OCI-M1 (cell line): ENCODE measurements around the gene OAF.

Source experiments
- DNase-seq: peaks from one replicate; lab custom pipeline; 2025; lab: John Stamatoyannopoulos, UW

The OAF gene

DNA sequence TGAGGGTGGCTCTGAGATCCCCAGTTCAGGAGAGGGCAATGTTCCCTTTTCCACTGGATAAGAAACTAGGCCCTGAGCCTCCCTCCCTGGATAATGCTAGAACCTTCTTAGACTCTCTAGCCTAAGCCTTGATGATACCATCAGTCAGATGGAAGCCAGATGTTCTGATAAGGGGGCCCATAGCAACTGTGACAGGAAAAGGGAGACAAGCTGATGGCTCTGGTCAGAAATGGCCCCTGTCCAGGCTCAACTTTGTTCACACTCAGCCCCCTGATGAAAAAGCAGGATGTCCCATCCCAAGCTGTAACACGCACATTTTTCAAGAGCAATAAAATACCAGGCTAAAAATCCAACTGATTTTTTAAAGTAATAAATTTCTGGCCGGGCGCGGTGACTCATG, 7.2 kb upstream of the OAF start:
- no peak for DNase-seq

DNA sequence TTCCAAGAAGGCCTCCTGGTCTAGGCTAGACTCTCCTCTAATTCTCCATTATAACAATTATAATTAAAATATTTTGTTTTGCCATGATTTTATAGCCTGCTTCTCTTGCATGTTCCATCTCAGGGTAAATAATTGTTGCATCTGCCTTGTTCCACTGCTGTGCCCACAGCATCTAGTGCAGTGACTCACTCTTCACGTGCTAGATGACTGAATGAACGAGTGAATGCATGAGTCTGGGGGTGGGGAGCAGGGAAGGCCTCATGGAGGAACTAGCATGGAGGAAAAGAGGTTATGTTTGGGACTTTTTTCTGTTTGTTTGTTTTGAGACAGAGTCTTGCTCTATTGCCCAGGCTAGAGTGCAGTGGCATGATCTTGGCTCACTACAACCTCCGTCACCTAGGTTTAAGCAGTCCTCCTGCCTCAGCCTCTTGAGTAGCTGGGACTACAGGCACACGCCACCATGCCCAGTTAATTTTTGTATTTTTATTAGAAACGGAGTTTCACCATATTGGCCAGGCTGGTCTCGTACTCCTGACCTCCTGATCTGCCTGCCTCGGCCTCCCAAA, 5.2 kb upstream of the OAF start:
- peak; percentile 39 for DNase-seq

DNA sequence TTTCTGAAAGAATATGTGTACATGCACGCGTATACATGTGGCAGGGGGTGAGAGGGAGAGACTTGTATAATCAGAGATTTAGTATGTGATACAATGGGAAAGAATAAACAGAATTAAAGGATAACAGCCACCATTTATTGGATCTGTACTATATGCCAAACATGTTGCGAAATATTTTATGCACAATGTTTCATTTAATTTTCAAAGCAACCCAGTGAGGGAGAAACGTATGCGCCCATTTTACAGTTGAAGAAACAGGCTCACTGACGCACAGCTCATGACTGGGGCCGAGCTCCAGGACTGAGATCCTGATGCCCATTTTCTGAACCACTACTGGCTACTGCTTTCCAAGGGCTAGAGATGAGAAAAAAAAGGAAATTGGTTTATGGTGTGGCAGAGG, 3.3 kb upstream of the OAF start:
- no peak for DNase-seq

DNA sequence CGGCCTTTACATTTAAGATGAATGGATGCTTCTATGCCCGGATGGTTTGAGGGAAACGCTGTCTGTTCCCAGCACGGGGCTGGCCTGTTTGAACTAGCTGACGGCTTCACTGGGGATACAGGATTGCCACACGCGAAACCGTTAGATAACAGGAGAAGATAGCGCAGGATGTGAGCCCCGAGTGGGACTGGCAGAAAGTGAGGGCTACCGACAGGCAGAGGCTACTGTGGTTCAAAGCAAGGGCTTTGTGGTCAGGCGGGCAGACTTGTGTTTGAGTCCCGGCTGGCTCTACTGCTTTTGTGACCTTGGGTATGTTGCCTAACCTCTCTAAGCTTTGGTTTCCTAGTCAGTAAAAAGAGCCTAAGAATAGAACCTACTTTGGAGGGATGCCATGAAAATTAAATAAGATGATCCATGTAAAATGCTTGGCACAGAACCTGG, 2.8 kb upstream of the OAF start:
- peak; percentile 66 for DNase-seq

DNA sequence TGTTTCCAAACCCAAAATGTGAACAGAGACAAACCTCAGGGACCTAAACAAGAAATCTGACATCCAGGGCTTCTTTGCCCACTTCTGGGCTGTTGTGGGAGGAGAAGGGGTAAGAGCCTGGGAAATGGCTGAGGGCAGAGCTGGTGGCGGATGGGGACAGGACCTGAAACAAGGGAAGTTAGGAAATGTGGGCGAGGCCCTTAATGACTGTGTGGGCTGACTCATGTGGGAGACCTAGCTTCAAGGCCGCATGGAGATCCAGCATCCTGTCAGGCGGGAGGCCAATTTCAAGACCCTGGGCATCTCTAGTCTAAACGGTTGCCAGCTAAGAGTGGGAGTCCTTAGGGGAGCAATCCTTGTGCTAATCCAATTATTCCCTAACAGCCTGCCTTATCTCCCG, 2.1 kb upstream of the OAF start:
- peak; percentile 38 for DNase-seq

DNA sequence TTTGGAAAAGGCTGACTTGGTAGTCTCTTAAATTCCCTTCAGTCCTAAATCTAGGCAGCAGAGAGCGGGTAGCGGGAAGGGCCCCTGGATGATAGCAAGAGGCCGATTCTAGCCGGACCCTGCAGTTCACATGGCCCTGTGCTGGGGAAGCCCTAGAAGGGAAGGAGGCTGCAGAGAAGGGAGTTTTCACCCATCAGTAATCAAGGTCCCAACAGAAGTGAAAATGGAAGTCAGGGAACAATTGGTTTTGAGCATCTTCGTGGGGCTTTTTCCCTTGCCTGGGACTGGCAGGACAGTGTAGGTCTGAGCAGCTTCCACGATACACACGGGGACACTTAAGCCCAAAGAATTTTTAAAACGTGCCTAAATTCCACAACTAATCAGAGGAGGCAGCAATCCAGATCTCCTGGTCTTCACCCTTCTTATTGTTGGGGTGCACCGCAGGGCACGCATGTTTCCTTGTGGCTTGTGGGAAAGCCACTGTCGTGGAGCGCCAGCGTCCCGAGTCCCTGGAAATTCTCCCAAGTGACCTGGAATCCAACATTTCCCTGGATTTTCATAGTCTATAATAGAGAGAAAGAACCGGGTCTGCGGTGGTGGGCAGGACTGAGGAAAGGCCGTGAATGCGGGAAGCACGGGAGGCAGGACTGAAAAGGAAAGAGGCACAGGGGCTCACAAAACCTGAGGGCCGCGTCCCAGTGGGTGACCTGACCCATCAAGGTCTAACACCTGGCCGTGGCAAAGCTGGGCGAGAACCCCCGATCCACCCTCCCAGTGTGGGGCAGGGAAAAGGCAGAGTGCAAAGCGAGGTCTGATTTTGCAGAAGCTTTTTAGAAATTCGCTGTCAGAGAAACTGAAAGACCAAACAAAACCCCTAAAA, 846 bp upstream of the OAF start:
- DNase-seq = peak; percentile 64

DNA sequence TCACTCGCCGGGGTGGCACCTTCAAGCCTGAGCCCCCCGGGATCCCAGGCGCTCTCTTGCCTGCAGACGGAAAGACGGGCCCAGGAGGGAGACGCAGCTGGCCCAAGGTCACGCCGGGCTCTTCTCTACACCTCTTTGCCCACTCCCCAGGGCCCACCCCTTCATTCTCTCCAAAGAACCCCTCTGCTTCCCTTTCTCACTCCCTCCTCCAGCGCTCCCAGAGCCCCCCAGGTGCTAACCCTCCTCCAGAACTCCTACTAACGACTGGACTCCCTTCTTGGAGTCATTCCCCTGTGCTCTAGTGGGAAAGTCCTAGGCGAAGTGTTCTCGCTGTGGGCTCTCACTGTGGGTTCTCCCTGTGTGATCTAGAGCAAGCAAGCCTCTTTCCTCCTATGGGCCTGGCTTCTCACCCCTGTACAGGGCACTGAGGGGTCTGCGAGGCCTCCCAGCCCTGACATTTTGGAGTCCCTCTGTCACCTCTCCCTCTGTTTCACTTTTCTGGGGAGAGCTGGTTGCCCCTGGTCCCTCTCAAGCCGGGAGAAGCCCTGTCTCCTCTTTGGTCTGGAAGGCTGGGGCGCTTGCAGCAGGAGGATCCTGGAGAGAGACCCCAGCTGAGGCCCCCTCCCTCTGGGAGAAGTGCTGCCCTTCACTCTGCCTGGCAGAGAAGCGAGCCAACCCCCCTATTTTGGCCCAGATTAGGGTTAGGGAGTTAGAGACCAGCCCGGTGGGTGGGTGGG, 858 bp downstream of the OAF start:
- peak; percentile 52 for DNase-seq

DNA sequence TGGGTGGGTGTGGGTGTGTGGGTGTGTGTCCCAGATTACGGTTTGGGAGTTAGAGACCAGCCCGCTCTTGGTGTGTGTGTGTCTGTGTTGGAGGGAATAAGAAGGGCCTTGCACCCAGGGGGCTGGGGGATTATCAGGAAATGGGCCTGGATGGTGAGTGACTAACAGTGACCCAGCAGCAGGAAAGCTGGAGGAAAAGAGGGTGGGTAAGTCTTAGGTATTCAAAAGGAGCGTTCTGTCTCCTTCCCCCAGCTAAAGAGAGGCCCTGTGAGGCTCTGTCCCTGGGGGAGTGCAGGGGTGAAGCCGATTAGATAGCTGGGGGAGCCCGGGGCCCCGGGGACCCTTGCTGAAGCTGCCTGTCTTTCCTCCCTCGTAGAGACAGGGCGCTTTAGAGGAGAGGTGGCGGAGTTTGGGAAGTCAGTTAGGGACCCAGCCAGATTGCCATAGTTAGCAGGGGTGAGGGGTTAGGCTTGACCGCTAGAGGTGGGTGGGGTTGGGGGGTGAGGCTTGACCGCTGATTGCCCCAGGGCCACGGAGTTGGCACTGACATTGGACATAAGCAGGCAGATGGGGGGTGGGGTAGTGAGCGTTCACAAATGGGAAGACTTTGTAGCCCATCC, 1.5 kb downstream of the OAF start:
- no peak for DNase-seq

DNA sequence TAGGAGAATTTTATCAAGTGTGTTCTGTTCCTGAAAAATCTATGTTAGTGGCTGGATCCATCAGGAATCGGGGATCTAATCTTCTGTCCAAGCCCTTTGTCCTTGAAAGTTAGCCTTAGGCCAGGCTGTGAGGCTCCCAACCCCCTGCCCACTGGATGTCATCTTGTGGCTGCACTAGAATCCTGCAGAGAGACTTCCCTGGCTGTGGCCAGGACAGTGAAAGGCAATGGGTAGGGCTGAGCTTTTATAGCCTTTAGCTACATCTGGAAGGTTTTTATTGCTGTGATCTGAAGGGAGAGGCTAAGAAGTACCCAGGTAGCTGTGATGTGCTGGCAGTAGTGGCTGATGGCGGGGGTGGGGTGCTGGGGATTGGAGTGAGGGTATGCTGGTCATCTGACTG, 2.1 kb downstream of the OAF start:
- DNase-seq = no peak

DNA sequence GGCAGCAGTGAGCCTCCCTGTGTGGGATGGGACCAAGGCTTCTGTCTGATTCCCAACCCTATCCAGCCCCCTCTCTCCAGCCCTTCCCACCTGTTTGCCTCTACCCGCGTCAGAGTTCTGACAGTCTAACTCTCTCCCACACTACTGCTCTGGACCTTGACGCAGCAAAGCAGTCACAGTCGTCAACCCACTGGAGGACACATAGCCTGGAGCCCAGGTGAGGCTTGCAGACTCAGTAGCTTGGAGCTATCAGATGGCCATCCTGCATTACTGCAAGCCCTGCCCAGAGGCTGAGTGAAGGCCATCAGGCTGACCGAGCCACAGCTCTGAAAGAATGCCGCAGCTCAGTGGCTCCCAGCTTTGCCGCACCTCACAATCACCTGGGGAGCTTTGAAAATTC, 3.7 kb downstream of the OAF start:
- DNase-seq = no peak

DNA sequence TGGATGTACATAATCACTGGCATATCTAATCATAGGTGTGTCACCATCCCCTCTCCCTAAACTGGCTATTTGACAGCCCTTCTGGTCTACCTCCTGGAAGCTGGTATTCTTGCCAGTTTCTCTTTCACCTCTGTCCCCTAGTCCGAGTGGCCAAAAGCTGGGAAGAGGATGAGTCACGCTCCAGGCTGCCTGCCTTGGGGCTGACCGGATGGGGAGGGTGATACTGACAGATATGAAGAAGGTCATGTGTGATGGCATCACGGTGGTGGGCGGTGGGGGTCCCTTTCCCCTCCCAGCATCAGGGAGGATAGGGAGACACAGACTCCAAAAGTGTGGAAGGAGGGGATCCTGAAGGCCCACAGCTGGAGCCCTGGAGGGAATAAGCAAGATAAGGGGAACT, 4.8 kb downstream of the OAF start:
- no peak for DNase-seq

DNA sequence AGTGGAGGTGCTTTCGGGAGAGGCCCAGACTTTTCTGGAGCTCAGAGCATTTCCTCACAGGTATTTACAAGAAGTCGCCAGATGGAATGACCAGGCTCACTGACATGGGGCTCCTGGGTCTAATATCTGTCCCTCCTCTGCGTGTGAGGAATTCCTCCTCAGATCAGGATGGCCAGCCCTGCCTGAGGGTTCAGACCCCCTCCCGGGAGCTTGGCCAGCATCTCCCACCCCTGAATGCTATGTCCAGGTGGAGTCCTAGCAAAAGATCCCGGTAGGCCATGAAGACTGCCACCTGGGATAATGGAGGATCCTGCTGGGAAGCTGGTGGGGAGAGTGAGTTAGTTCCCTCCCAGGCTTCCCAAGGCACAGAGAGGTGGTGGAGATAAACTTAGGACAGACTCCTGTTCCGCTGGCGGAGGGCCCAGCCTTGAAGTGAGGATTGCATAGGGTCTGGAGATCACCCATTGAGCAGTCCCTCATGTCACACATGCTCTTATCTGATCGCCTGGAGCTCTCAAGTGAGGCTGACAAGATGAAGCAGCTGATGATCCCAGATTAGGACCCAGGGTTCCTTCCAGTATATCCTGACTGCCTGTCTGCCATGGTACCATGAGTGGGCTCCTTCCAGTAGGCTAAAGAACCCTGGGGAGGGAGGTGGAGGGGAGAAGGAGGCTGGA, 5.7 kb downstream of the OAF start:
- no peak for DNase-seq

DNA sequence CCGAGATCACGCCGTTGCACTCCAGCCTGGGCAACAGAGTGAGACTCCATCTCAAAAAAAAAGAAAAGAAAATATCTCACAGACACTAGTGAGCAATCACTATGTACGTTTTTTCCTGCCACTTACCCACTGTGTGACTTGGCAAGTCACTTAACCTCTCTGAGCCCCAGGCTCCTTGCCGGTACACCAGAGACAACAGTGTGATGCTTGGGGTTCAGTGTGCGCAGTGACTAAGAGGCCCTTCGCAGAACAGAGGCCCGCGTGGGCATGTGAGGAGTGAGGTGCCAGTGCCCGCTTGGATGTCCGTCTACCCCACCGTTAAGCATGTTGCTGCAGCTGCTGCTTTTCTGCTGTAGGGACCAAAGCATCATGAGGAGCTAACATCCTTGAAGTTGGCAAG, 6.7 kb downstream of the OAF start:
- DNase-seq = no peak

DNA sequence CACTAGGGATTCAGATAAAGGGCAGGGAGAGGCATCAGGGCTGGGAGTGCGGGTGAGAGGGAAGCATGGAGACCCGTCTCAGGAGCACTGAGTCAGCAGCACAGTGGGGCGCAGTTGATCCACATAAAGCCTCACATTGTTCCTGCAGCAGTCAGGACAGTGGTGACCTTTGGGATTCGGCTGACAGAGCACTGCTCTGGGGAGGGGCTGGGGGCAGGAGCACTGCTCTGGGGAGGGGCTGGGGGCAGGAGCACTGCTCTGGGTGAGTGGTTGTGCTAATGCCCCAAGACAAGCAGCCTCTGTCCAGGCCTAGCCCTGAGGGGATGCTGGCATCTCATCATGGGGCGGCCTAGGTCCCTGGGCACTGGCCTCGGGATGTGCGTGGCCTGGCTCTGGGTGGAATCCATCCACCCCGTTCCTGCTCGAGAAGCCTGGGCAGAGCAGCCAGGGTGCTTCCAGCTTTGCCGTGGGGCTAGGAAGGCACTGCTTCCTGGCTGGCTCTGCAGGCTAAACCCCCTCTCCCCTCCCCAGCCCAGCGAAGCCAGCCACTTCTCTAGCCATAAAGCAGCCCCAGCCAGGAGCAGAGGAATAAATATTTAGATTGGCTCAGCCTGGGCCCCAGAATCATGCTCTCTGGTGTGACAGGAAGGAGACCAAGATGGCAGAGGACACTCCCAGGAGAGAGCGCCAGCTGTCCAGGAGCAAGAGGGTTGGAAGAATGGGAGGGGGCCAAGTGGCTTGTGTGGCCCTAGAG, 7.3 kb downstream of the OAF start:
- DNase-seq = no peak

DNA sequence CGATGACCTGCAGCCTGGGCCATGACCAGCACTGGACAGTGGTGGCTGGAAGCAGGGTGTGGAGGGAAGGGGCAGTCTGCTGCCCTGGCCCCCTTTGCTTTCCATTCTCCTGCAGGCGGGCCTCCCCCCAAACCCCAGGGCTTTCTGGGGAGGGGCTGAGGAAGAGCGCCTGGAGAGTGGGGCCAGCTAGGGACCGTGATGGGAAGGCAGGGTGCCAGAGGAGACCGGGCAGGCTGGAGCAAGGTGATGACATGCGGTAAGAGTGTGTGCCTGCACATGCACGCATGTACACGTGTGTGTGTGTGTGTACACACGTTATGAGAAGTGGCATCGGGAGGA, 7.8 kb downstream of the OAF start:
- DNase-seq = no peak

DNA sequence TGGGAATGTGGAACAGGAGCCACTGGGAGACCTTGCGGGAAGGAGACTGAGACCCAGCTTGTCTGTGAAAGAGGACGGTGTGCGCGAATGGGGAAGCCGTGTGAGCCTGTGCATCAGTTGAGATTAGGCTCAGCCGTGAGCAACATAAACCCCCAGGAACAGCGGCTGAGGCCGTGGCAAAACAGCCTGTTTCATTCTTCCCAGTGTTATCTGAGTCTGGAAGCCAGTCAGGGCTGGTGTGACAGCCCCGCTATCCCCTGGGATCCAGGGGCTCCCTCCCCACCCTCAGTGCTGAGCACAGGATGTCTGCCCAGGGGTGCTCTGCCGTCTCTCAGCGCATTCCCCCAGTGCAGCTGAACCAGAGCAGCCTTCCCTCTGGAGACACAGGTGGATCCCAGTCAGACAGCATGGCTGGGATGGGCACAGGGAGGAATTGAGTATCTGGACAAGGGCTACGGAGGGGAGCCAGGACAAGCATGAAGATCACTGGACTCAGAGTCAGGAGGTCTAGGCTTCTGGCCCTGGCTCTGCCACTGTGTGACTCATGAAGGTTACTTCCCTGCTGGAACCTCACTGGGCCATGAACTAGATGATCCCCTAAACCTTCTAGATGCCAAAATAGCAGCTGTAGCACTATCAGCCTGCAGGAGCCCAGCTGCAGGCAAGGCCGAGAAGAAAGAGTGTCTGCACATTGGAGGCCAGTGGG, 8.6 kb downstream of the OAF start:
- DNase-seq = no peak

DNA sequence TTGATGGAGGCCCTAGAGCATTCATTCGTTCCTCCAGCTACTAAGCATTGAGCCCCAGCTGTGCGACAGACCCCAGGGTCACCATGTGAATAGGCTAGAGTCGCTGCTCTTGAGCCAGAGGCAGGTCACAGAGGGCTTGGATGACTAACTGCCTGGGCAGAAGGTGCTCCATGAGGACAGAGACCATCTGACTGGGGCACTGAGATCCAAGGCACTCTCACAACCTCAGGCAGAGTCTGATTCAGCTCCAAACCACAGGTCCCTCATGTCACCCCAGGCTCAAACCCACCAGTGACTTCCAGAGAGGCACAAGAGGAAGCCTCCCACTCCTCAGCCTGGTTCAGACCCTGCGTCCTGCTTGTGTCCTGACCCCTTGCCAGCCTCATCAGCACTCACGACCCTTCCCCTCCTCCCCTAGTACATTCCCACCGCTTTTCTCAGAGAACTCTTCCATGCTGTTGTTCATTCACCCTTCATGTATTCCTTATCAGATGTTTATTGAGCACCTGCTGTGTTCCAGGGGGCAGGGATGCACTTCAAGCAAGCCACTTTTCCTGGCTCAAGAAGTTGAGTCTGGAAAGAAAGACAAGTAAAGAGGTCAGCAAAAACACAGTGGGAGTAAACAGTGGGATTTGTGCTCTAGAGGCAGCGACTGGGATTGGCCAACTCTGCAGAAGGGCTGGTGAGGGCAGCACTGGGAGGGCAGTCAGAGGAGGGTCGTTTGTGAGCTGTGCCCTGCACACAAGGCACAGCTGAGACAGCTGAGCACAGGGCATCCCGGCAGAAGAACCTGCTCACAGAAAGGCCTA, 9.3 kb downstream of the OAF start:
- DNase-seq = no peak

DNA sequence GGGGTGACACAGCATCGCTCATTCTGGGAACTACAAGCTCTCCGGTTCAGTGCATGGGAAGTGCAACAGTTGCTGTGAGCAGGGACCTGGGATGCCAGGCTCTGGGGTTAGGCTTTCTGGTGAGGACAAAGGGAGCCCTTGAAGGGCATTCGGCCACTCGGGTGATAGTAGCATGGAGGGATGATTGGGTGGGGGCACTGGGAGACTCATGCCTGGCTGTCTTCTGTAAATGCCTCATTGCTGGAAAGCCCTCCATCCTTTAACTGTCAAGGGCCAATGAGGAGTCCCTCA, 9.9 kb downstream of the OAF start:
- DNase-seq = no peak

DNA sequence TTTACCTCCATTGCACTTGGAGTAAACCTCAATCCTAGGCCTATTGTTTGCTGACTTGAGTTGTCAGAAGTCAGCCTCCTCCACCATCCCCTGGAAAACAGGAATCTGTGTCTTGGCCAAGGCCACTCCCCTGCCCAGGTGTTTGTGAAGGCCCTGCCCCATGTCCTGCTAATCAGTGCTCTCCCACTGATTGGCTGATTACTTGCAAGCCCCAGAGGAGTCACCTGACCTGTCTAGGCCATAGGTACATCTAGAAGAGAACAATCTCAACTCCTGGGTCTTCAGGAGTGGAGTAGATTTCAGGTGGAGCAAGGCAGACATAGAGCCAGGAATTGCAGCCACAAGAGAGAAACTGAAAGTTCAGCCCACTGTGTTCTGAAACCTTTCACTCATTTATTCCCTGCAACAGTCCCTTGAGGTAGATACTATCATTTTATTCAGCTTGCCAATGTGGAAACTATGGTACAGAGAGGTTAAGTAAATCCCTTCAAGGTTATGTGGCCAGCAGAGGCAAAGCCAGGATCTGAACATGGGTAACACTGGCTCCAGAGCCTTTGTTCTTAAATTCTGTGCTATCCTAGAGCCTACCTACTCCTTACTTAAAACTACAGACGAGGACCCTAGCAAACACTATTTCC, 10.4 kb downstream of the OAF start:
- DNase-seq = no peak

DNA sequence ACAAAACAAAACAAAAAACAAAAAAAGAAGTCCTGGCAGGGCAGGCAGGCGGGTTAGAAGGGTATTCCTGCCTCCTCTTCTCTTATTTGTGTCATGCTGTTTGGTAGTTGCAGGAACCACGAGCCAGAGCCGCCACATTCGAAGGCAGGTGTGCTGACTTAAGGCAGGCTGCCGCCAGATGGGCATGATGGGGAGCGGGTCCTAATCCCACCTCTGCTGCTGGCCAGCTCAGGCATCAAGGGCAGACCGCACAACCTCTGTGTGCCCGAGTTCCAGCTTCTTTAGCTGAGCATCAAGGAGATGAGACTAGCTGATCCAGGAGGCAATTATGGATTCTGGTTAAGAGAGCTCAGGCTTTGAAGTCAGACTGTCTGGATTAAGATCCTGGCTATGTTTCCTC, 12.1 kb downstream of the OAF start:
- DNase-seq = no peak
